CD4-positive, alpha-beta T cell treated with Interleukin-15 for 1 hour (primary cell): ENCODE data around the gene NAGPA.

Source experiments
- DNase-seq: peaks from one replicate; pipeline ENCODE4 v3.0.0-alpha.2; 2020

Gene NAGPA

GRCh38 chr16:5001571-5001970, 32.2 kb downstream of the NAGPA start:
- DNase-seq: no peak

DNA sequence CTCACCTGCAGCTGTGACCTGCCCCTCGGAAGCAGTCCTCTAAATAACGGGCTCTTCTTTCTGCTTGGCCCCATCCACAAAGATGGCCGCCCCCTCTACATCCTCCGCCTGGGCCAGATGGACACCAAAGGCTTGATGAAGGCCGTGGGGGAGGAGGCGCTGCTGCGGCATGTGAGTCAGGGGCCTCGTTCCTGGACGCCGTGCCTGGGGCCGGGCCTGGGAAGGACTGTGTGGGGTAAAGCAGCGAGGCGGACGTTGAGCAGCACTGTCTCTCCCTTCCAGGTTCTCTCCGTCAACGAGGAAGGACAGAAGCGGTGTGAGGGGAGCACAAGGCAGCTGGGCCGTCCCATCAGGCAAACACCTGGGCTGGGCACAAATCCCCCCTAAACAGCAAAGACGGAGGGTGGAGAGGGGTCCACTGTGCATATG, 33.1 kb downstream of the NAGPA start:
- no peak for DNase-seq

DNA sequence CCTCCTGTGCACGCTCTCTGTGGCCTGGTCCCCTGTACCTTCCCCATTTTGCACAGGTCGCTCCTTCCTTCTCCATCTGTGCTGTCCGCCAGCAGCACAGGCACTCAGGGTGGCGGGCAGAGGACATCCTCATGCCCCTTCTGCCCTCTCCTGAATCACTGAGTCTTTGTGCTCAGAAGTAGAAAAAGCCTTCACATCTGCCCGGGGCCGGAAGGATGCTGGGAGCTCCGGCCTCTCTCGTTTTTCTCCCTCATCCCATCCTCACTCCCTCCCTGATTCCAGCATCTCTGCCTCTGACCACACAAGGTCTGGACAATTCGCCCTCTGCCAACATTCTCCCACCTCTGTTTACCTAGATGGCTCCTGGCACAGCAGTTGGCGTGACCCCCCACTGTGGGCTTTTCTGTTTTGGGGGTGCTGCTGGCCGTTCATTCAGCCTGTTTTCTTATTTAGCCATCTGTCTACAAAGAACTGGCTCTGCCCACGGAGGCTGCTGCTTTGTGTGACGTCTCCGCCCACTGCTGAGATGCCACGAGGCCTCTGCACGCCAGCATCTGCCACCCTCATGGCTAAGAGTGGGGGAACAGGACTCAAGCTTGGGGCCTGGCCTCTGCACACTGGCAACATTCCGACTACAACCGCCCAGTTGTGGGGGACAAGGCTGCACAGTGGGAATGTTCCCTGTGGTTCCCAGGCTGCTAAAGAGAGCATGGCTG, 38.9 kb downstream of the NAGPA start:
- DNase-seq: no peak

DNA sequence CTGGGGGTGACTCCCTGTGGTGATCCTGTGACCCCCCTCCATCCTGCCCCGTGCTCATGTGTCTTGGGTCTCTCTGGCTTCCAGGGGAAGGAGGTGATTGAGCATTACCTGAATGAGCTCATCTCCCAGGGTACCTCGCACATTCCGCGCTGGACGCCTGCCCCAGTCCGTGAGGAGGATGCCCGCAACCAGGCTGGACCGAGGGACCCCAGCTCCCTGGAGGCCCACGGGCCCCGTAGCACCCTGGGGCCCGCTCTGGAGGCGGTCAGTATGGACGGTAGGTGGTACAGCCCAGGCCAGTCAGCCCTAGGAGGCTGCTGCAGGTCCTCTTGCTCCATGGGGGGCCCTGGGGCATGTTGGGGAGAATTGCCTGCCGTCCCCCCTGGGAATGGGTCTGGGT, 42.0 kb downstream of the NAGPA start:
- DNase-seq: no peak

- no peak for DNase-seq
Measured at GRCh38 chr16:4990415-4990814, 43.3 kb downstream of the NAGPA start.

DNA sequence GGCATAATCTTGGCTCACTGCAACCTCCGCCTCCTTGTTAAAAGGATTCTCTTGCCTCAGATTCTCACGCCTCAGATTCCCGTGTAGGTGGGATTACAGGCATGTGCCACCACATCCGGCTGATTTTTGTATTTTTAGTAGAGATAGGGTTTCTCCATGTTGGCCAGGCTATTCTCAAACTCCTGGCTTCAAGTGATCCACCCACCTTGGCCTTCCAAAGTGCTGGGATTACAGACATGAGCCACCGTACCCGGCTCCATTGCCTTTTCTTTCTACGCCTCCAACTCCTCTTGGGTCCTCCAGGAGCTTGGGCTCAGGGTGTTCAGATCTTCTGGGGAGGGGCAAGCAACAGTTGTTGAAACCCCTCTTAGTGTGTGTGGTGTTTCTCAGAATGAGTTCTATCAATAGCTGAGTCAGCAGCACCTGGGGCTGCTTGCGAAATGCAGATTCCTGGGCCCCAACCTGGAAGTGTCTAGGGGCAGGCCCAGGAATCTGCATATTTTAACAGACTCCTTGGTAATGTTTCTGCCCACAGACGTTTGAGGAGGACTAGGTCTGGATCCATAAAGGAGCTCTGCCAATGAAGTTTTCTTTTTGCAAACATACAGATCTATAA, 44.2 kb downstream of the NAGPA start:
- no peak for DNase-seq

GRCh38 chr16:4988647-4989046, 45.1 kb downstream of the NAGPA start:
- DNase-seq: no peak

- no peak for DNase-seq
Measured at GRCh38 chr16:4987580-4988374, 46.0 kb downstream of the NAGPA start.

- no peak for DNase-seq
Measured at GRCh38 chr16:4987250-4987579, 46.5 kb downstream of the NAGPA start.

- DNase-seq: no peak
Measured at GRCh38 chr16:4984174-4984990, 49.4 kb downstream of the NAGPA start.

GRCh38 chr16:4982056-4982867, 51.5 kb downstream of the NAGPA start:
- DNase-seq: no peak

DNA sequence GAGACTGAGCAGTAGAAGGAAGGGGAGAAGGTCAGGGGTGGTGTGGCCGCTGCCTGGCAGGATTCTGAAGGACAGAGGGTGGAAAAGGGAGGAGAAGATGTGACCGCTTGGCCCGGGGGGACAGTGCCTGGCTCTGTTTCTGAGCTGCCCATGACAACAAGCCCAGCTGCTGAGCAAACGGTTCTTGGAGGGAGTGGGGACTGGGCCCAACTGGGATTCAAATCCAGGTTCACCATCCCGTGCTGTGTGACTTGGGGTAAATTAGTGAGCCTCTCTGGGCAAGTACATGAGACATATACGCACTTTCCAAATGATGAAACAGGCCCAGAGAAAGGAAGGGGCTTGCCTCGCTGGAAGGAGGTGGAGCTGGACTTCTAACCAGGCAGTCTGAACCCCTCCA, 52.3 kb downstream of the NAGPA start:
- DNase-seq: no peak

DNA sequence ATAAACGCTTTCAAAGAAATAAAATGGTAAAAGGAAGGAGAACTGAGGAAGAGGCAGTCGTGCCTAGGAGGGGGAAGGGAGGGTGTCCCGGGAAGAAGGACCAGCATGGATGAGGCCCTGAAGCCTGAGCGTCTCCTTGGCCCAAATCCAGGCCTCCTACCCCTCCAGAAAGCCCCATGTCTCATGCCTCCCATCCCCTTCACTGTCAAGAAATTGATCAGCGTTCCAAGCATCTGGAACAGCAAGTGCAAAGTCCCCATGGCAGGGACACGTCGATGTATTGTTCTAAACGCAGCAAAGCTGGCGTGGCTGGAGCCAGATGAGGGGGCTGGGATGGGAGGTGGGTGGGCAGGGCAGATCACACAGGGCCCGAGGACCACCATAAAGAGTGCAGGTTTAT, 53.0 kb downstream of the NAGPA start:
- no peak for DNase-seq

DNA sequence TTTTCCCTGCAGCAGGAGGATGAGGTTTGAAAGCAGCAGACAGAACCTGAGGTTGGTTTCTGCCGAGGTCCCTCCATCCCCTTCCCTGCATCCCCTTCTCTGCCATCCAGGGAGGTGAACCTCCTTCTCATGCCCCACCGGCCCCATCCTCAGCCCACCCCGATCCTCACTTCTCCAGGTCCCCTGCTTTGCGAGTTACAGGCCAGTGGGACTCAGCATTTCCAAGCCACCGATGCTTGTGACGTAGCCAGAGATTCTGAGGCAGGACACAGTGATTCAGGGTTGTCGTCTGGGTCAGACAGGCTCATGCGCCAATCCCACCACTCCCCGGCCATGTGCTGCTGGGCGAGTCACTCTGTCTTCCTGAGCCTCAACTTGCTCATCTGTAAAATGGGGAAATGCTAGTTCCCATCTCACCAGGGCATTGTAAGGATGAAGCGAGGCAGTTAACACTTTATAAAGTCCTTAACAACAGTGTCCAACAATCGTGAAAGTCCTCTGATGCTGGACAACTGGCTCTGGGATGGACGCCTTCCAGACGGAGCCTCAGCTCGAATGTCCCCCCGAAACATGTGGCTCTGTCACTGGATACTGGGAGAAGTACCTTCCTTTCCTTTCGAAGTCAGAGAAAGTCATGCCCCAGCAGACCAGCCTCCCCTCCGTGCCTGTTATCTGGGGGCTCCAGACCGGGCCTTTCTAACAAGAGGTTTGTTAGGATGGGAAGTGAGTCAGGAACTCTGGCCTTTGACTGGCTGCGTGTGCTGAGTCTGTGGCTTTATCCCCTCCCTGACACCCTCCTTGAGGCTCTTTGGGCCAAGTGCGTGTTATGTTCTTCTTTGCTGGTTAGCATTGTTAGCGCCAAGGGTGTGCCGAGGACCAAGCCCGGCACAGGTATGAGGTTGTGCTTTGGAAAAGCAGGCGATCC, 53.7 kb downstream of the NAGPA start:
- no peak for DNase-seq

DNA sequence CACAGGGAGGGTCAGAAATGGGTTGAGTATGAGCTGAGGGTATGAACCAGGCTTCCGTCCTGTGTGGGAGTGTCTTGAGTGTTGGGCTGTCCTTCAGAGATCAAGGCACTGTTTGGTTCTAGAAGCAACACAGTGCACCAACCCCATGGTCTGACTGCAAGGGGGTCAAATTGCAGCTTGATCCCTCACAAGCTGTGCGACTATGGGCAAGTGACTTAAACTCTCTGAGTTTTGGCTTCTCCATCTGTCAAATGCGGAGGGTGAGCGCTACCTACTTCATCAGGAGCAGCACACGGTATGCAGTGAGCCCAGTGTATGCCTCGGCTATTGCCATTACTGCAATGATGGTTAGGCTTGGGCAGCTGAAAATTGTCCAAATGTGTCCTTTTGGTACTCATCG, 54.6 kb downstream of the NAGPA start:
- no peak for DNase-seq

GRCh38 chr16:4976611-4977145, 57.1 kb downstream of the NAGPA start:
- DNase-seq: no peak

- no peak for DNase-seq
Measured at GRCh38 chr16:4976079-4976478, 57.7 kb downstream of the NAGPA start.
